GM21529 (cell line): ENCODE data around the gene FBXL19.

ENCODE experiments used
- ATAC-seq: cut with Tn5 transposase; IDR thresholded peaks from one replicate; pipeline ENCODE4 v1.9.1; 2021; ENCODE audit not compliant: unreplicated experiment

Gene FBXL19

GRCh38 chr16:30961384-30961783 lies 38.0 kb downstream of the FBXL19 start:
- no peak for ATAC-seq

- ATAC-seq: no peak
These were observed 40.6 kb downstream of the FBXL19 start for GRCh38 chr16:30963925-30964511.

DNA sequence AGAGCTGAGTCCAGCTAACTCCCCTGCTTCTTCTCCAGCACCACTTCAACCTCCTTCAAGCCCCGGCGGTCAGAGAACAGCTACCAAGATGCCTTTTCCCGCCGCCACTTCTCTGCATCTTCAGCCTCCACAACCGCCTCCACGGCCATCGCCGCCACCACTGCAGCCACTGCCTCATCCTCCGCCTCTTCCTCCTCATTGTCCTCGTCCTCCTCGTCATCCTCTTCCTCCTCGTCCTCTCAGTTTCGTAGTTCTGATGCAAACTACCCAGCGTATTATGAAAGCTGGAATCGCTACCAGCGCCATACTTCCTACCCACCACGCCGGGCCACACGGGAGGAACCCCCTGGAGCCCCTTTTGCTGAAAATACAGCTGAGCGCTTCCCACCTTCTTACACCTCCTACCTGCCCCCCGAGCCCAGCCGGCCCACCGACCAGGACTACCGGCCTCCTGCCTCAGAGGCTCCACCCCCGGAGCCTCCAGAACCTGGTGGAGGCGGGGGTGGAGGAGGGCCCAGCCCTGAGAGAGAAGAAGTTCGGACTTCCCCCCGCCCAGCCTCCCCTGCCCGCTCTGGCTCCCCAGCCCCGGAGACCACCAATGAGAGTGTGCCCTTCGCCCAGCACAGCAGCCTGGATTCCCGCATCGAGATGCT lies 41.3 kb downstream of the FBXL19 start:
- ATAC-seq: no peak

- no peak for ATAC-seq
These were observed 42.1 kb downstream of the FBXL19 start for GRCh38 chr16:30965436-30965835.

DNA sequence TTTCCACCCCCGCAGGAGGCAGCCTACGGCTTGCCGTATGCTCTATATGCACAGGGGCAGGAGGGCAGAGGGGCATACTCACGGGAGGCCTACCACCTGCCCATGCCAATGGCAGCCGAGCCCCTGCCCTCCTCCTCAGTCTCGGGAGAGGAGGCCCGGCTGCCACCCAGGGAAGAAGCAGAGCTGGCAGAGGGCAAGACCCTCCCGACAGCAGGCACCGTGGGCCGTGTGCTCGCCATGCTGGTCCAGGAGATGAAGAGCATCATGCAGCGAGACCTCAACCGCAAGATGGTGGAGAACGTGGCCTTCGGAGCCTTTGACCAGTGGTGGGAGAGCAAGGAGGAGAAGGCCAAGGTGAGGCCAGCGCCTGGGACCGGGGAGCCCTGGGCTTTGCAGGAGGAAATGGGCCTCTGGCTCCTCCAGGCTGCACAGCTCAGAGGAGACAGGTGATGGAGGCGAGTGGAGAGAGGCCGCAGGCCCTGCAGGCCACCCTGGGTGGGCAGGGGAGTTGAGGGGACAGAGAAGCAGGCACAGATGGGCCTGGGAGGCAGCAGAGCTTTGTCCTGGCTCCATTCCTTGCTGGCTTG lies 42.8 kb downstream of the FBXL19 start:
- no peak for ATAC-seq

- no peak for ATAC-seq
These were observed 44.4 kb downstream of the FBXL19 start for GRCh38 chr16:30967795-30968194.

GRCh38 chr16:30969246-30969842 lies 46.0 kb downstream of the FBXL19 start:
- ATAC-seq: no peak

DNA sequence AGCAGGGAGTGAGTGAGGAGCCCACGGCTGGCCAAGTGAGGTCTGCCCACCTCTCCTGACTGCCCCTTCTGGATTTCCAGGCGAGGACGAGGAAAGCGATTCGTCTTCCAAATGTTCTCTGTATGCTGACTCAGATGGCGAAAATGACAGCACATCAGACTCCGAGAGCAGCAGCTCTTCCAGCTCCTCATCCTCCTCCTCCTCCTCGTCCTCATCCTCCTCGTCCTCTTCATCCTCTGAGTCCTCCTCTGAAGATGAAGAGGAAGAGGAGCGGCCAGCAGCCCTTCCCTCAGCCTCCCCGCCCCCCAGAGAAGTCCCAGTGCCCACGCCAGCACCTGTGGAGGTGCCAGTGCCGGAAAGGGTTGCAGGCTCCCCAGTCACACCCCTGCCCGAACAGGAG lies 47.9 kb downstream of the FBXL19 start:
- ATAC-seq: no peak

GRCh38 chr16:30972872-30973271 lies 49.5 kb downstream of the FBXL19 start:
- no peak for ATAC-seq

DNA sequence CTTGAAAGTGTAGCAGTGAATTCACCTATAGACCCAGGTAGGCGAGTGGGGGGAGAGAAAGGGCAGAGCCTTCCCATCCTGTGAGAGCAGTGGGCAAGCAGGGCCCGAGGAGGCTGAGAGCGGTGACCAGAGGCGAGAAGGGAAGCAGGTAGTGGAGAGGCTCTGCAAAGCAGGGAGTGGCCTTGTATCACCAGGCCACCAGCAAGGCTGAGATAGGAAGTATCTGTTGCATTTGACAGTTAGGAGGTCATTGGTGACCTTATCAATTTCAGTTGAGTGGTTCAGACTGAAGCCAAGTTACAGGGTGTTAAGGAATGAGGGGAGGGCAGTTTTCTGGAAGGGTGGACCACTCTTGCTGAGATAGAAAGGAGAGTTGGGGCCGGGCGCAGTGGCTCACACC lies 51.0 kb downstream of the FBXL19 start:
- ATAC-seq: no peak

GRCh38 chr16:30976486-30976885 lies 53.1 kb downstream of the FBXL19 start:
- ATAC-seq: no peak

- ATAC-seq: no peak
These were observed 54.1 kb downstream of the FBXL19 start for GRCh38 chr16:30977502-30977901.

GRCh38 chr16:30979170-30980022 lies 56.0 kb downstream of the FBXL19 start:
- no peak for ATAC-seq

- ATAC-seq: no peak
These were observed 56.6 kb downstream of the FBXL19 start for GRCh38 chr16:30980023-30980371.

- ATAC-seq: no peak
These were observed 57.1 kb downstream of the FBXL19 start for GRCh38 chr16:30980434-30980833.

DNA sequence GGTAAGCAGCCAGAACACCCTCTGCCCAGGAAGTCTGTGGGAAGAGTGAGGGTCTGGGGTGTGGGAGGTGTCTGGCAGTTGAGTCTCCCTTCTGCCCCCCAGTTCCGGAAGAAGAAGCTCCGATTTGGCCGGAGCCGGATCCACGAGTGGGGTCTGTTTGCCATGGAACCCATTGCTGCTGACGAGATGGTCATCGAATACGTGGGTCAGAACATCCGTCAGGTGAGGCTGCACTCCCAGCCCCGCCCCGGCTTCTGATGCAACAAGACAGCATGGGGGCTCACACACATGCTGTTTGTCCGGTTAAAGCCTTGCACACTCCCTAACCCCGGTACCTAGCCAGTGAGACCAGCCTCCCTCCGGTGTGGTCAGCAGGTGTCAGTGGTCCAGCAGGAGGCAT lies 57.6 kb downstream of the FBXL19 start:
- no peak for ATAC-seq

- ATAC-seq: no peak
These were observed 59.3 kb downstream of the FBXL19 start for GRCh38 chr16:30982548-30983288.

- ATAC-seq: no peak
These were observed 60.0 kb downstream of the FBXL19 start for GRCh38 chr16:30983289-30983889.

- no peak for ATAC-seq
These were observed 60.7 kb downstream of the FBXL19 start for GRCh38 chr16:30983898-30984610.
